HG03469 (cell line): ENCODE measurements around the gene CLEC16A.

Experiments used
- ATAC-seq: cut with Tn5 transposase; IDR thresholded peaks from one replicate; pipeline ENCODE4 v1.9.1; 2021; ENCODE audit warnings: mild to moderate bottlenecking, moderate library complexity, moderate number of reproducible peaks; ENCODE audit not compliant: unreplicated experiment

Gene CLEC16A

GRCh38 chr16:11076259-11077018, 132.1 kb downstream of the CLEC16A start:
- no peak for ATAC-seq

GRCh38 chr16:11078812-11079459, 134.6 kb downstream of the CLEC16A start:
- no peak for ATAC-seq

- ATAC-seq = no peak
Measured at GRCh38 chr16:11079652-11080187, 135.4 kb downstream of the CLEC16A start.

- ATAC-seq = no peak
Measured at GRCh38 chr16:11080327-11080967, 136.1 kb downstream of the CLEC16A start.

GRCh38 chr16:11080999-11081630, 136.8 kb downstream of the CLEC16A start:
- no peak for ATAC-seq

- ATAC-seq = no peak
Measured at GRCh38 chr16:11082108-11082859, 137.9 kb downstream of the CLEC16A start.

GRCh38 chr16:11082860-11083388, 138.6 kb downstream of the CLEC16A start:
- no peak for ATAC-seq

- ATAC-seq = no peak
Measured at GRCh38 chr16:11084484-11084875, 140.1 kb downstream of the CLEC16A start.

- ATAC-seq = no peak
Measured at GRCh38 chr16:11084876-11085485, 140.6 kb downstream of the CLEC16A start.

GRCh38 chr16:11085916-11086315, 141.6 kb downstream of the CLEC16A start:
- no peak for ATAC-seq

GRCh38 chr16:11087691-11088073, 143.3 kb downstream of the CLEC16A start:
- ATAC-seq = no peak

GRCh38 chr16:11088074-11088730, 143.8 kb downstream of the CLEC16A start:
- no peak for ATAC-seq

- no peak for ATAC-seq
Measured at GRCh38 chr16:11088831-11089230, 144.5 kb downstream of the CLEC16A start.

GRCh38 chr16:11089504-11090124, 145.2 kb downstream of the CLEC16A start:
- no peak for ATAC-seq

- ATAC-seq = no peak
Measured at GRCh38 chr16:11090232-11090631, 145.9 kb downstream of the CLEC16A start.

GRCh38 chr16:11091021-11091785, 146.8 kb downstream of the CLEC16A start:
- no peak for ATAC-seq

GRCh38 chr16:11092788-11093571, 148.6 kb downstream of the CLEC16A start:
- no peak for ATAC-seq
